ENCODE results near the gene TACR2.

The TACR2 gene

DNA sequence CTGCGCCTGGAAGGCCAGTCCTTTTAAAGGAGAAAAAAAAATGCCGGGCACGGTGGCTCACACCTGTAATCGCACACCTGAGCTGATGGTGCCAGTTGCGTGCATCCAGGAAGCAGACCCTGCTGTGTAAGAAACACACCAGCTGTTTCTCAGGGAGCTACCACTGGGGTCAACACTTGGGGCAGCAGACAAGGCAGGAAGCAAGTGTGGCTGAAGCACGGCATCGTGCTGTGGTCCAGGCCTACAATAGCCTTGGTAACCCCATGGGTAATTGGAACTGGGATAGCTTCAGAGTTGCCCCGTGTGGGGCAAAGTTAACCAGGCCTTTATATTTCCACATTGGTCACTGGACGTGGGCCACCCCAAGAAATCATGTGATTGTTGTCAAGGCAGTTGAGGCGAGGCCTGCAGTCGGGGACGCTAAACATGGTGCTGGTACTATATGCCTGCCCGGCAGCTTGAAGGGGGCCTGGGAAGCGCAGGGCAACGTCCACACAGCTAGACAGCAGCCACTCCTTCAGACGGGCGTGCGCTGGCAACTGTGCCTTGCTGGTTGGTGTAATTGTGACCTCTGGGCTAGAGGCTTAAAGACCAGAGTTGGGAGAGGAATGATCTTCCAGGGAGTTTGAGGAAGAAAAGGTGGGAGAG, 2.5 kb upstream of the TACR2 start:
- TF ChIP-seq, protein P1, sequence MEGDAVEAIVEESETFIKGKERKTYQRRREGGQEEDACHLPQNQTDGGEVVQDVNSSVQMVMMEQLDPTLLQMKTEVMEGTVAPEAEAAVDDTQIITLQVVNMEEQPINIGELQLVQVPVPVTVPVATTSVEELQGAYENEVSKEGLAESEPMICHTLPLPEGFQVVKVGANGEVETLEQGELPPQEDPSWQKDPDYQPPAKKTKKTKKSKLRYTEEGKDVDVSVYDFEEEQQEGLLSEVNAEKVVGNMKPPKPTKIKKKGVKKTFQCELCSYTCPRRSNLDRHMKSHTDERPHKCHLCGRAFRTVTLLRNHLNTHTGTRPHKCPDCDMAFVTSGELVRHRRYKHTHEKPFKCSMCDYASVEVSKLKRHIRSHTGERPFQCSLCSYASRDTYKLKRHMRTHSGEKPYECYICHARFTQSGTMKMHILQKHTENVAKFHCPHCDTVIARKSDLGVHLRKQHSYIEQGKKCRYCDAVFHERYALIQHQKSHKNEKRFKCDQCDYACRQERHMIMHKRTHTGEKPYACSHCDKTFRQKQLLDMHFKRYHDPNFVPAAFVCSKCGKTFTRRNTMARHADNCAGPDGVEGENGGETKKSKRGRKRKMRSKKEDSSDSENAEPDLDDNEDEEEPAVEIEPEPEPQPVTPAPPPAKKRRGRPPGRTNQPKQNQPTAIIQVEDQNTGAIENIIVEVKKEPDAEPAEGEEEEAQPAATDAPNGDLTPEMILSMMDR (IDR thresholded peaks at IDR 0.05; ENCODE audit: control insufficient read depth, extremely low read depth, insufficient read depth), result no peak
- no peak overlapping the region for H3K4me3 ChIP-seq (ENCODE audit: low read depth, low read length)
- no peak for DNase-seq (ENCODE audit: low read depth)

- H3K4me3 ChIP-seq (ENCODE audit: low read depth, low read length), result no peak overlapping the region
- TF ChIP-seq, protein P1 (IDR thresholded peaks at IDR 0.05; ENCODE audit: control insufficient read depth, extremely low read depth, insufficient read depth), result no peak
- DNase-seq (ENCODE audit: low read depth), result no peak
Measured at GRCh38 chr10:69418052-69418752, 1.5 kb upstream of the TACR2 start.

GRCh38 chr10:69417542-69417941, 824 bp upstream of the TACR2 start:
- no peak overlapping the region for H3K4me3 ChIP-seq (ENCODE audit: low read depth, low read length)
- no peak for DNase-seq (ENCODE audit: low read depth)
- TF ChIP-seq, protein P1 (IDR thresholded peaks at IDR 0.05; ENCODE audit: control insufficient read depth, extremely low read depth, insufficient read depth), result no peak

- H3K4me3 ChIP-seq (ENCODE audit: low read depth, low read length), result no peak overlapping the region
- TF ChIP-seq, protein P1 (IDR thresholded peaks at IDR 0.05; ENCODE audit: control insufficient read depth, extremely low read depth, insufficient read depth), result no peak
- DNase-seq (ENCODE audit: low read depth), result no peak
Measured at GRCh38 chr10:69415951-69416350, 767 bp downstream of the TACR2 start.

GRCh38 chr10:69415049-69415448, 1.7 kb downstream of the TACR2 start:
- no peak overlapping the region for H3K4me3 ChIP-seq (ENCODE audit: low read depth, low read length)
- DNase-seq (ENCODE audit: low read depth), result no peak
- TF ChIP-seq, protein P1 (IDR thresholded peaks at IDR 0.05; ENCODE audit: control insufficient read depth, extremely low read depth, insufficient read depth), result no peak

DNA sequence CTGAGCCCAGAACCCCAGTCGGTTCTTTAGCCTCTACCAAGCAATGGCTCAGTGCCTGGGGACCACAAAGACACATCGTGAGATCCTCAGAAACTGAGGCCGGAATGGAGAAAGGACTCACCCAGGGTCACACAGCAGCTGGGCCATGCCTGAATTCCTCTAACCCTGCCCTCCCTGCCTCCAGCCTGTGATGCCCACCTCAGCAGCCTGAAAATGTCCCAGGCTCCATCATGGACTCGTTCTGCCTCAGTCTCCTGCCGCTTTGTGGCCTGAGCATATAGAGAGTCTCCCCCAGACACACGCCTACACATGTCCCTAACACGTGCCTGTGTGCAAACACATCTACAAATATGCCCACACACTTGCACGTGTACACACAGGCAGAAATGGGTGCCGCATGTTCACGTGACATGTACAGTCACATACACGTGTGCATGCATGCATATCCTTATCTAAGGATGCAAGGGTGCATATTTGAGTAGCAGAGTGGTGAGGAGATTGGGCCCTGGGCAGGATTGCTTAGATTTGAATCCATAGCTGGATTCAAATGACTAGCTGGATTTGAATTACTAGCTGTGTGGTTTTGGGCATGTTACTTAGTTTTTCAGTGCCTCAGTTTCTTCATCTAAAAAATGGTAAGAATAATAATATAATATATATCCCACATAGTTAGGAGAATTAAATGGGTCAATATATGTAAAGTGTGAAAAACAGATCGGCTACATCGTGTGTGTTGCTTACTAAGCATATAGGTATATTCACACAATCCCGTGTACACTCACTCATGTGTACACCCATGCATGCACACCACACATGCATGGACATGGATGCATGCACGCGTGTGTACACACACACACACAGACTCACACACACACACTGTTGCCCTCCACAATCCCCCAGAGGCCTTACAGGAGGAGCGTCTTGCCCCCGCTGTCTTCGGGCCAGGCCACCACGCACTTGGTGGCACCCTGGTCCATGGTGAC, 2.4 kb downstream of the TACR2 start:
- DNase-seq (ENCODE audit: low read depth), result no peak
- H3K4me3 ChIP-seq (ENCODE audit: low read depth, low read length), result no peak overlapping the region
- TF ChIP-seq, protein P1 (IDR thresholded peaks at IDR 0.05; ENCODE audit: control insufficient read depth, extremely low read depth, insufficient read depth), result no peak
